ENCODE measurements around the gene HLCS.

HLCS gene

DNA sequence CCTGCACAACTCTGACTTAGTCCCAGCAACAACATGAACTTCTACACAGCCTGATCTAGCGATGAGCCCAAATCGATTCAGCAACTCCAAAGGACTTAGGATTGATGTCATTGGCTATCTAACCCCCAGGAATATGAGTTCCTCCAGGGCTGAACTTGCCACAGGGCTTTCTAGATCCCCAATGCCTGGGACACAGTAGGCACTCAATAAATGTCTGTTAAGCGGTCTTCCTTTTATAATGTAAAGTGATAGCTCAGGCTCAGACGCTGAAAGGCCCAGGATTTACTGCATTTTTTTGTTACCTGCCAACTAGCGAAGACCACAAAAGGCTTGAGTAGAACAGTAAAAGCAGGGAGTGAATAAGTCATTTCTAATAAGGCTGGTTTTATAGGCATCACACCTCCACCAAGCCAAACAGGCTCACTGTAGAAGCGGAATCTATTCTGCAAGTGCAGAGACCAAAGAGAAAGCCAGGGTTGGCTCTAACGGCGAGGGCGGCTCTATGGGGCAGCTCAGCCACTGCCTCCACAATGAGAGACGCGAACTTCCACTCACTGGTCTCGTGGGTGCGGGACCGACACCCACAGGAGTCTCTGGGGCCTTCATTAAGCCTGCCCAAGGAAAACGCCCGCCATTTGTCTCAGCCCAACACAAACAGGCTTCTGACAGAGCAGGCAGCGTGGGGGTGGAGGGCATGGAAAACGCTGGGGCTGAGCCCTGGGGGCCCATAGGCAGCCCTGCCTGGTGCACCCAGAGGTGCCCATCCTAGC lies 52.0 kb downstream of the HLCS start:
- no peak for DNase-seq

DNA sequence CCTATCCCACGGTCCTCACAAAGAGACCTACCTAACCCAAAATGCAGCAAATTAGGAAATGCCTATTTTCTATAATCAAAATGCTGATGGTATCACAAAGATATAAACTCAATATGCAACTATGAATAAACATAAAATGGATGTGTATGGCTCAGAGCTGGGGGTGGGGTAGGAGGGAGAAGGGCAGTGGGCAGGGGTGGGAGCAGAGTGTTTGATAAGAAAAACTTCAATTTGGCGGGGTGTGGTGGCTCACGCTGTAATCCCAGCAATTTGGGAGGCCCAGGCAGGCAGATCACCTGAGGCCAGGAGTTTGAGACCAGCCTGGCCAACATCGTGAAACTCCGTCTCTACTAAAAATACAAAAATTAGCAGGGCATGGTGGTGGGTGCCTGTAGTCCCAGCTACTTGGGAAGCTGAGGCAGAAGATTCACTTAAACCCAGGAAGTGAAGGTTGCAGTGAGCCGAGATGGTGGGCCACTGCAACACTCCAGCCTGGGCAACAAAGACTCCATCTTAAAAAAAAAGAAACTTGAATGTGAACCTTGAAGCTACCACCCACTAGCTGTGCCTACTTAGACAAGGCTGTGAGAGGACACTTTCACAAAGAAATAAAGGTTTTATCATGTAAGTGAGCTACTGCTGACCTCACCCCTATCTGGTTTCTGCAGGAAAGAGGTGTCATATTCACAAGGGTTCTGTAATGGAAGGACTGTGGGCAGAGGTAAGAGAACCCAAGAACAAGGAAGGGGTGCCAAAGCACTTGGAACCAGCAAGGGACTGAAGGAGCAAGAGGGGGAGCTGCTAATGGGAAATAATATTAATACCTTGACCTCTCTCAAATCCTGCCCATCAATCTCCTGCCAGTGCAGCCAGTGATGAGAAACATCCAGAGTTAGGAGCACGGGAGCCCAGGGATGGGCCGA lies 53.0 kb downstream of the HLCS start:
- DNase-seq = no peak

DNA sequence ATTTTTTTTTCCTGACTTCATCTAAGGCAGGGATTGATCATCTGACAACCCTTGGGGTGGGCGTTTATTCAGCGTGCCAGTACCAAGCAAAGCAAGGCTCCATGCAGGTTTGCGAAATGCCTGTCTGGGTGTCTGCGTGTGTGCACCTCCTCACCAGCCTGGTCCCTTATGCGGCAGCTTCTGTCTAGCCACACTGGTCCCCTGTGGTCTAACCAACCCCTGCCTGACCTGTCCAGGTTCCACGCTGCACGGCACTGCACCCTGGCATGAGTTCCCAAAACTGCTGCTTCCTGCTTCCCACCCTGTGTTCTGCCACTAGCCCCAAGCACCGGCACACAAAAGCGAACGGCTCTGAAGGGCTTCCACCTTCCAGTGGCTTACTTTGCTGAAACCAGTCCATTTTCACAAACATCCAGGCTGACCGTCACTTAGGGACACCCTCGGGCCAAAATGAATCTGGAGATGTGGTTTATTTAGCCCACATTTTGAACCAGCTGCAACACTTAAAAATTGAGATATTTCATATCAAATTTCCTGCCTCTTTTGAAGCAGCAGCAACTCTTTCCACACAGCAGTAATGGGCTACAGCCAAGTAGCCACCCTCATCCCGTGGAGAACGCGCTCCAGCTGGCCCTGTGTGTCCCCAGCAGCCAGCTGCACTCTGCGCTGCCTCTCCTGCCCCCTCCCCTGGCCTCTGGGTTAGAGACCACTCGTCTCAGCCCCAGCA lies 55.7 kb downstream of the HLCS start:
- DNase-seq = no peak

DNA sequence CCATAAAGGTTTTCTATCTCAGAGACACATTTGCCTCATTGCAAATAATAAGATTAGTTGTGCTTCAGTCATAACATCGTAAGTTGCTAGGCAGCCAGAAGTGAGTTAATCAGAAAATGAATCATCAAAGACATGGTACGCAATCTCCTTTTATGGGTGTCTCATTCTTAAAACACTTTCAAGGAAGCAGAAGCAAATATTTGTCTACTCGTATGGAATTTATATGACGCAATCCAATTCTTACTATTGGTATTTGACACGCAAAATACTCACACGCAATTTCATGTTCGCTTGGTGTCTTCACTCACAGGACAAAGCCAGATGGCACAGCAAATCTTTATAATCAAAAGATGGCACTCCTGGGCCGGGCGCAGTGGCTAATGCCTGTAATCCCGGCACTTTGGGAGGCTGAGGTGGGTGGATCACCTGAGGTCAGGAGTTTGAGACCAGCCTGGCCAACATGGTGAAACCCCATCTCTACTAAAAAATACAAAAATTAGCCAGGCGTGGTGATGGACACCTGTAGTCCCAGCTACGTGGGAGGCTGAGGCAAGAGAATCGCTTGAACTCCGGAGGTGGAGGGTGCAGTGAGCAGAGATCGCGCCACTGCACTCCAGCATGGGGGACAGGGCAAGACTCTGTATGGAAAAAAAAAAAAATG lies 56.4 kb downstream of the HLCS start:
- no peak for DNase-seq

DNA sequence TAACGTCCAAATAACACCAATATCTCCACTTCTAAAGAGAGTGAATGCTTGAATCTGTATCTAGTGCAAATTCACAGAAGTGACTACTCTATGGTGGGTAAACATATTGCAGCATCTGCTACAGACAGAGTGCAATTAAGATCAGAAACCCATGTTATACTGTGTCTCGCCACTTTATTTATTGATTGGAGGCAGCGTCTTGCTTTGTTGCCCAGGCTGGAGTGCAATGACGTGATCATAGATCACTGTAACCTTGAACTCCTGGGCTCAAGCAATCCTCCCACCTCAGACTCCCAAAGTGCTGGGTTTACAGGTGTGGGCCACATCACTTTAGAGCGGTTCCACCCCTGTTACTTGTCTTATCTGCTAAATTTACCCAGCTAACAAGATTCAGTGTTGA lies 57.0 kb downstream of the HLCS start:
- DNase-seq = no peak

DNA sequence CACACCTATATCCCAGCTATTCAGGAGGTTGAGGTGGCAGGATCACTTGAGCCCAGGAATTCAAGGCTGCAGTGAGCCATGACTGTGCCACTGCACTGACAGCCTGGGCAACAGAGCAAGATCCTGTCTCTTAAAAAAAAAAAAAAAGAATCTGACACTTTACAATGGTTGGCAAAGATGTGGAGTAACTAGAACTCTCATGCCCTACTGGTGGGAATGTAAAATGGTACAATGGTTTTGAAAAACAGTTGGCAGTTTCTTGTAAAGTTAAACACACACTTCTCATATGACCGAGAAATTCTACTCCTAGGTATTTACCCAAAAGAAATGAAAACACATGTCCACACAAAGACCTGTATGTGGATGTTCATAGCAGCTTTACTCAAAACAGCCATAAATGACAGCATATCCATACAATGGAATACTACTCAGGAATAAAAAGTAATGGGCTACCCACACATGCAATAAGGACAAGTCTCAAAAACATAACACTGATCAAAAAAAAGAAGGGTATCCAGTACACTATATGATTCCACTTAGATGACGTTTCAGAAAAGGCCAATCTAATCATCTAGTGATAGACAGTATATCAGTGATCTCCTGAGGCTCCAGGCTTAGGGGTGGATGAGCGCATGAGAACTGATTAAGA lies 58.1 kb downstream of the HLCS start:
- DNase-seq = no peak

DNA sequence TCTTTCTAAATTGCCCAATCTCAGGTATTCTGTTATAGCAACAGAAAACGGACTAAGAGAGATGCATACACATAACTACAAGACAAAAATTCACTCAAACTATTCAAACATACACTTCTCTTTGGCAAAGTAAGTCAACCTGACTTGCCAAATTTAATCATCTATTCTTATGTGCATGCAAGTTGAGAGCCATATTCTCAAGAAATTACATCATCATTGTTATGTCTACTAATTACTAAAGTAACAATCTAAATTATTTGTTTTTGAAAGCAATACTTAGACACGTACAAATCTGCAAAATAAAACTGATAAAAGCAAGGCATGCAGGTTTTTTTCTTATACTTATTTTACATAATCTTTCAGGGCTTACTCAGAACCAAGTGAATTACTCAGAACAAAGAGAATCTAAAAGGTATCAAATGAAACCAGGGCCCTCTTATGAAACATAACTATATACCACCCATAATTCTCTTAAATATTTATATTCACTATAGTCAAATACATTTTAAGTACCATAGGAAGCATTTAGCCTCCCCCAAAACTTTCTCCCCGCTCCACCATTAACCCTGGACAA lies 62.3 kb downstream of the HLCS start:
- no peak for DNase-seq

DNA sequence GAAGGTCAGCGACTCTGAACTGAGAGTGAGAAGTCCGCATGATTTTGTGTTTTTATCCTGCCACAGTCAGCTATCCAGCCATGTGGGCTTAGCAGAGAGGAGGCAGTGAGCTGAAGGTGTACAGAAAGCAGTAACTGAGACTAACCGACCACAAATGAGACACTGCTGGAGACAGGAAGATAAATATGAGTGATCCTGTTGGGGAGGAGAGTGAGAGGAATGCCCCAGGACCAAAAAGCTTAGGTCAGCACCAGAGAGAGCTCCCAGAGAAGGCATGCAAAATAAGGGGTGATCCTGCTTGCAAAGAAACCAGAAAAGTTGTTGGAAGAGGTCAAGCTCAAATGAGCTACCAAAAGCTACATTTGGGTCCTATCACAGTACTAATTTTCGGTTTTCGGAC lies 63.7 kb downstream of the HLCS start:
- no peak for DNase-seq

DNA sequence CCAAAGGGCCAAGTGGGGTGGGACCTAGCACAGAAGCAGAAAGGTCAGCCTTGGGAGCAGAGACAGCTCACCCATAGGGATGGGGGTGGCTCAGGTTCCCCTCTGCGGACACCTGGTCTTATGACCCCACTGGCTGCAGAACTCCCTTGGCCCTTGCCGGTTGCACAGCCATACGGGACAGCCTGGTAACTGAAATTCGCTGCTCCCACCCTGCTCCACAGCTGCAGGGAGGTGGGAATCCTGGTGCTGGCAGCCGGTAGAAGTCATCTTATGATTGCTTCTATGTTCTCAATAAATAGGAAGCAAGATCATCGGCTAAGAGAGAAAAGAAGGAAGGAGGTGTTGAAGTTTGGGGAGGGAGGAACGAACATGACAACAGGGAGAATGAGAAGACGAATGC lies 64.1 kb downstream of the HLCS start:
- DNase-seq = no peak

DNA sequence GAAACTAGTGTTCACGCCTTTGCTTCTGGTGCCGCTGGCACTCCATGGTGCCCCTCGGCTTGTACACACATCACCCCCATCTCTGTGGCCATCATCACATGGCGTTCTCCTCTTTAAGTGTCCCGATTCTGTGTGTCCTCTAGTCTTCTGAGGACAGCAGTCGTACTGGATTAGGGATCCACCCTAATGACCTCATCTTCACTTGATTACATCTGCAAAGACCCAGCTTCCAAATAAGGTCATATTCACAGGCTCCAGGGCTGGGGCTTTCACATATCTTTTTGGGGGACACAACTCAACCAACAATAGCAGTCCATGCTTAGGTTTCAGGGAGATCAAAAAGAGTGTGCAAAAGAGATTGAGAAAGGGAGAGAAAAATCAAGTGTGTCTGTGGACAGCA lies 64.9 kb downstream of the HLCS start:
- DNase-seq = no peak

DNA sequence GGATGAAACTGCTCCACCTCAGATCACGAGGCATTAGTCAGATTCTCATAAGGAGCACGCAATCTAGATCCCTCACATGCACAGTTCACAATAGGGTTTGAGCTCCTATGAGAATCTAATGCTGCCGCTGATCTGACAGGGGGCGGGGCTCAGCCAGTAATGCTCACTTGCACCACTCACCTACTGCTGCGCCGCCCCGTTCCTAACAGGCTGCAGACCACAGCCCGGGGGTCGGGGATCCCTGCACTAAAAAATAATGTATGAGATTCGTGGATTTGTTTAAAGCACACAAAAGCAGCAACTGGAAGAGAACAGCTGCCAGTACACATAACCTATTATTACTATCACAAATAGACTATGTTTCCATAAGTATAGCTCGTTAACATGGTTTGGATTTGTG lies 72.9 kb downstream of the HLCS start:
- no peak for DNase-seq

DNA sequence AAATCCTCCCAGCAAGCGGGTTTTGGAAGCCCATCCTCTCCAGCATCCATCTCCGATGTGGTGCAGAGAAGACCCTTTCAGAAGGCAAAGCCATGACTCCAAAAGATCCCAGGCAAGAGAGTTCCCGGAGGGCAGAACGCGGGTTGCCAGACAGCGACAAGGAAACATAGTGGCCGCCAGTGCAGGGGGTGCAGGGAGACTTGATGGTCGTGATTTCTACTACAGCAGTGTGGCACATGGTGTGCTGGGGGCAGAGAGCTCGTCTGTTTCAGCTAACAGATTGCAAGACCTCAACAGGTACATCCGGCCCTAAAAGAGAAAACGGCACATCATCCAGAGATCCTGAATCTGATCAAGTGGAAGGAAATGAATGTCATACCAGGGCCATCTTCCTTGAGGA lies 74.3 kb downstream of the HLCS start:
- DNase-seq = no peak

DNA sequence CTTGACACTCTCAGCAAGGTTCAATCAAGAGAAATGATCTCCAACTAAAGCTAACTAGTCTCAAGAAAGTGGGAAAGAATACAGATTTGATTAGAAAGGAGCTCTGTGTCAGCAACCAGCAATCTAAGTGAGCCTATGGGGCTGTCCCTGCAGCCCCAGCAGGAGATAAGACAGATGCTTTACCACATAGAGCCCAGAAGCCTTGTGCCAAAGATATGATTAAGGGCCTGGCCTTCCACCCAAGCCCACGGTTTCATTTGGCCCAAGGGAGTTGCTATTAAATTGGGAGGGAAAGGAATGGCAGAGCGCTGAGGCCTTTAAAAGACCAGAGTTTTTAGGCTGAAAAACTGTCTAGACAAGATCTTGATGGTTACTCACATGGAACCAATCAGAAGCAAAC lies 74.8 kb downstream of the HLCS start:
- no peak for DNase-seq

DNA sequence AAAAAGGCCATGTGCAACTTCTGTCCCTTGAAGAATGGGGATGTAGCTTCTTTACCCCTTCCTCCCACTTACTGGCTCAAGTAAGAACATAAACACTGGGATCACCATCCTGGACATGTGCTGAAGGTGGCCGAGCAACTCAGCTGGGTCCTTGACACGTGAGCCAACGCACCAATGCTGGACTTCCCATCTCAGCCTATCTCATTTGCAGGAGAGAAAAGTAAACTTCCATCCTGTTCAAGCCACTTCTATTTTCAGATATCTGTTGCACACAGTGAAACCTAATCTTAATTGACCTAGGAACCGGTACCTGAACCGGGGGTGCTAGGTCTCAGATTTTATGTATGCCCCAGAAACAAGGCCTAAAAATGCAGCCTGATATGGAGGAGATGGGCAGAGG lies 75.3 kb downstream of the HLCS start:
- no peak for DNase-seq

DNA sequence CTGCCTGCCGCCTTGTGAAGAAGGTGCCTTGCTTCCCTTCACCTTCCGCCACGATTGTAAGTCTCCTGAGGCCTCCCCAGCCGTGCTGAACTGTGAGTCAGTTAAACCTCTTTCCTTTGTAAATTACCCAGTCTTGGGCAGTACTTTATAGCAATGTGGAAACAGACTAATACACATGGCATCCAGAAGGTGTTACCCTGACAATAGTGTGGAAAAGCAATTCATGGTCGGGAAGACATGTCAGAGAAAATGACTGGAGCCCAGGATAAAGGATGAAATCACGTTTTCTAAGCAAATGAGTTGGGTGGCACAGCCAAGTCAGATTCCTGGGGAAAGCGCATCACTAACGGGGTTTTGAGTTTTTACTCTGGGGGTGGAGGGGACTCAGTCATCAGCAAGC lies 76.4 kb downstream of the HLCS start:
- no peak for DNase-seq

DNA sequence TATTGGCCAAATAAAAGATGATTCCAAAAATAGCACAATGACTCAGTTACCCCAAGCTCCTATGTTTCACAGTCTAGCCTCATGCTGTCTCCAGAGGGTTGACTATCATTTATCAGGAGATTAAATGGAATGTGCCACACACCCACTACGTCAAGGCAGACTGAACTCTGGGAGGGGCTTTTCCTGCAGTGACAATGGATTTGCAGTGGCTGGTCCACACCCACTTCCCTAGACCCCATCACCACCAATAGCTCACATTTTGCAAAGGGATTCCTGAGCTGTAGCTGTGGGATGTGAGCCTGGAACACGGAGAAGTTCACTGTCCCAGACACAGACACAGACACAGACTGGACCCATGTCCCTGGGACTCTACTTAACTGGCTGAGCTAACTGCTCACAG lies 77.1 kb downstream of the HLCS start:
- DNase-seq = no peak

DNA sequence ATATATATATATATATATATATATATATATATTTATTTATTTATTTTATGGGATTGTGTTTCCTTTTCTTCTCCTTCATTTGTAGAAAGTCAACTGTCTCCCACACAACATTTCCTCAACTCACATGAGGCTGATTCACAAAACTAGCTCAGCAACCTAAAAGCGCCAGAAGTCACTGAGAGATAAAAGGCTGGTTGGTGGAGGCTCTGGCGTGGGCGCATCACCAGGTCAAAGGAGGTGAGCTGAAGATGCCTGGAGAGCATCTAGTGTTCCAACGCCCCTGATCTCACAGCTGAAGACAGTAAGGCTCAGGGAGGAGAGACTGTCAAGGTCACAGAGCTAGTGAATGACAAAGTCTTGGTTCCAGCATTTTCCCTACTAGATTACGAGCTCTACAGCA lies 78.0 kb downstream of the HLCS start:
- DNase-seq = no peak

DNA sequence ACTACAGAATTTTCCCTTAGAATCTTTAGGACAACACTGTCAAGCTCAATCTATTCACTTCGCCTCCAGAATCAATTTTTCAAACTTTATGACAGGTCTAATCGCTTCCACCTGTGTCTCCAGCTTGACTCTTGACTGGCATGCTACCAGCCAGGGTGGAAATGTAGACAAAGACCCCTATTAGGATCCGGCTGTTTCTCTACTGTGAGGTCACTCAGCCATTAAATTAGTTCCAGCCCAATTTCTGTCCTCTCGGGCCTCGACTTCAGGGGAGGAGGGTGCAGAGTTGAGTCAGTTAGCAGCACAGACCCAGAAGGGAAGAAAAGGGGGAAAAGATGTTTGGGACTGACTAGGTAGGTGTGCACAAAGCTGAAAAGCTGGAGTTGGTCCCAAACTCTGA lies 78.5 kb downstream of the HLCS start:
- no peak for DNase-seq

DNA sequence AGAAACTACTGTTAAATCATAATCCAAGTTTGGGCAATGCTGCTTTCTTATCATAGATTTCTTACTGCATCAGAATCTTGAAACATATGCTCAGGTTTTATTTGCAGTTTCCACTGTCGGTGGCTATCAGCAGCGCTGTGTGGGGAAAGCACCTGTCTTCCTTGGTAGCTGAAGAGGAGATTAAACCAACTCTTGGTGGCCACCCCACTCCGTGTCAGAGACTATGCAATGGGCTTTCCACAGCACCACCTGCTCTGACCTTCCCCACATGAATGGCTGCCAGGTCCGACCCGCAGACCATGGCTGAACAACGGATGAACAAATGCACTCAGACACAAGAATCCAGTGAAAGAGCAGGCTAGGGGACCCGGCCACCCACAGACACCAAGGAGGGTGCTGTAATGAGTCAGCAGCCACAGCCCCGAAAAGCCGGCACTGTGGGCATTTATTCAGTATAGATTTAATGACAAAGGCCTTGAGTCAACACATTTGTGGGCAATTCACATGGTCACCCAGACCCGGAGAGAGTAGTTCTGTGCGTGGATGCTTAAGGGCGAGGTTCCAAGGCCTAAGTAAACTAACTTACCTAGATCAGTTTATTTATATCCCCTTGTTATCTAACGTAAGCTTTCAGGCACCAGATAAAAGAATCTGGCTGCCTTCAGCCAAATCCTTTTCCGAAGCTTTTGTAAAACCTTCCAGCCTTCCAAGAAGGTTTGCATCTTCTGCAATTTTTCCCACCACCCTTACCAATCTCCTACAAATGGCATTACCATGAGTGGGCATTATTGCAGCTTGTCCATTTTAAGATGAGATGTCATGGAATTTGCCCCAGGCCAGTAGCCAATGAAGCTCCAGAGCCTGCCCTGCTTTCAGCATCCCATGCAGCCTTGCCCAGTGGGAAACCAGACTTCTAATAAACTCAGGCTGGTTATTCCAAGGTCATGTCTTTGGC lies 82.7 kb downstream of the HLCS start:
- no peak for DNase-seq

DNA sequence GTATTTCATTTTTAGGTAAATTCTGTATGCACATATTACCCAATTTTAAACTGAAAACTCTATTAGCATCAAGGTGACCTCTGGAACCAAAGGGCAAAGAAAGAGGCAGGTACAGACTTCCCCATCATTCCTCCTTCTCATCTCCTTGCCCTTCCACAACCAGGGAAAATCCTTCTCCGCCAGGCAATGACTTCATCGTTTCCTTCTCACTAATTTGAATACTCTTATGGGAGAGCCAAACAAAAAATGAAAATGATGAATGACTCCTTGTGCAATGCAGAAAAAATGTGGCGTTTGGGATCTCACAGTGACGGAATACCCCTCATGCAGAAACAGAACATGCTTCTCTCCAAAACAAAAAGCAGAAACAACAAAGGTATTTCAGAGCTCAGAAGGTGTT lies 83.7 kb downstream of the HLCS start:
- no peak for DNase-seq

DNA sequence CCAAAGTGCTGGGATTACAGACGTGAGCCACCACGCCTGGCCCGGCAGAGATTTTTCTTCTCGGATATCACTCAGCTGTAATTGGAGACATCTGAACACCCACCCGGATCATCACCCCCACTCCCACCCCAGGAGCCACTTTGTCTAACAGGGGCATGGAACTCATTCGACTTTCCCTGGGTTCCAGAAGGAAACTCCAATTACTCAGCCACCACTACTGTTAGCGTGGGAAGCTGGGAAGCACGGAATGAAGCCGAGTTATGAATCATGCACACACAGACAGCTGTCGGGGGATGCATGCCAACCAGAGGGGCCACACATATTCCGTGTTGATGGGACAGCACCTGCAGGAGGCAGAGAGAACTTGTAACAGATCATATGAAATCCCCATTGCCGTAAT lies 85.2 kb downstream of the HLCS start:
- DNase-seq = no peak

Data from NCI-H1694 (cell line).